C4-2B (cell line): ENCODE data around the gene CXCR4.

ENCODE experiments used
- H3K27ac ChIP-seq: fragments of 450-650 bp; 2 replicates; pipeline ENCODE4 v1.5.1; 2017
- CTCF ChIP-seq: fragments of 450-650 bp; conservative IDR thresholded peaks from 2 replicates; pipeline ENCODE4 v1.5.1; 2017; ENCODE audit warnings: mild to moderate bottlenecking
- ZFX ChIP-seq: fragments of 450-650 bp; IDR thresholded peaks from 2 replicates; pipeline ENCODE4 v1.6.1; 2017

Gene CXCR4

DNA sequence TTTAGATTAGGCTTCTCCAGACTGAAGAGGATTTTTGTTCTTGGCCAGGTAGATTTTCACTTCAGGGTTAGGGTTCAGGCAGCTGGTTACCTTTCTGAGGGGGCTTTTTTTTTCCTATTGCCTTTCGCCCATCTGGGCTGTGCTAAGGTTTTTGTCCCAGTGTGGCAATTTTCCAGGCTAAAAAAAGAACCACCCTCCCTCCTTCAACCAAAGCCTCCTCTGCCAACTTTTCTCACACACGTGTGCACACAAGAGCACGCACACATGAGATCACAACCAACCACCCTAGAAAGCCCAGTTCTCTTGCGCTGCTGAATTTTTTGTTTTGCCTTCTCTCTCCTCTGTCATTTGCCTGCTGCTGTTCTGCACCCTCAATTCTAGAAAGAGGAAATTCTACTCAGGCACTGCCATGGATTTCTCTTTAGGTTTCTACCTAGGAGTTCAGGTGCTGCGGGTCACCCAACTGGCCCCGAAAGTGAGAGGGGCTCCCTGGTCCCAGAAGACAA, 8.5 kb upstream of the CXCR4 start:
- no peak overlapping the region for H3K27ac ChIP-seq
- TF ChIP-seq CTCF: no peak
- TF ChIP-seq ZFX: no peak

DNA sequence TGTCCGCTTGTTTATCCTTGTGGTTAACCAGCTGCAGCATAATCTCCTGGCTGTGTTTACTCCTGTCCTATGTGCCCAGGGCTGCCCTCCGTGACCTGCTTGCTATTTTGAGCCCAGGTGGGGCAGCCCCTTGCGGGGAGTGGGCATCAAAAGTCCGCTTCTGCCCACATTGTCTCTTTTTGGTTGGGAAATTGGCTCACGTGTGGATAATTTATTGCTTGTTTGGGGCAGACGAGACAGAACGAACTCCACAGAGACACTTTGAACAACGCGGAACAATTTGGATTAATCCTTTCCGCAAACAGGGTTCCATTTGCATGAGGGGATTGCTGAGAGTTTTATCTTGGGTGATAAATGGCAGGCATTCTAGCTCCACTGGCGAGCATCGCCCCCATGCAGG, 8.1 kb upstream of the CXCR4 start:
- no peak overlapping the region for H3K27ac ChIP-seq
- no peak for TF ChIP-seq CTCF
- TF ChIP-seq ZFX: no peak

DNA sequence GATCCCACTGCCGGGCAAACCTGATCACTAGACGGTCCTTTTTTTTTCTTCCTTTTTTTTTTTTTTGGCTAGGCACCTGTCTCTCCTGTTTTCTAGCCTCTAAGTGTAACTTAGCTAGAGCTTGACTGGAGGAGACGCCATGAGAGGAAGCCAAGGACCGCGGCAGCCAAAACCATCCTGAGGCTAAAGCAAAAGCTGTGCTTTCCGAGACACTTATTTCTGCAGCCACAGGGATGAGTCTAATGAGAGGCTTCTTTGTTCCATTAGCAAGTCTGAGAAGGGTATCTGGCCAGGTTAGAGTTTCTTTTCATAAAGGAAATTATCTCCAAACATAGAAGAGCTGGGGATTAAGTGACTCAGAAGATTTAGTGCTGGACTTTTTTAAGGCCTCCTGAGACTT, 7.3 kb upstream of the CXCR4 start:
- TF ChIP-seq CTCF (no peak), ZFX (no peak)
- no peak overlapping the region for H3K27ac ChIP-seq

- TF ChIP-seq CTCF (no peak), ZFX (no peak)
- H3K27ac ChIP-seq: no peak overlapping the region
These were observed 6.9 kb upstream of the CXCR4 start for GRCh38 chr2:136124805-136125204.

GRCh38 chr2:136122661-136123060, 4.7 kb upstream of the CXCR4 start:
- TF ChIP-seq ZFX: no peak
- no peak for TF ChIP-seq CTCF
- H3K27ac ChIP-seq: no peak overlapping the region

DNA sequence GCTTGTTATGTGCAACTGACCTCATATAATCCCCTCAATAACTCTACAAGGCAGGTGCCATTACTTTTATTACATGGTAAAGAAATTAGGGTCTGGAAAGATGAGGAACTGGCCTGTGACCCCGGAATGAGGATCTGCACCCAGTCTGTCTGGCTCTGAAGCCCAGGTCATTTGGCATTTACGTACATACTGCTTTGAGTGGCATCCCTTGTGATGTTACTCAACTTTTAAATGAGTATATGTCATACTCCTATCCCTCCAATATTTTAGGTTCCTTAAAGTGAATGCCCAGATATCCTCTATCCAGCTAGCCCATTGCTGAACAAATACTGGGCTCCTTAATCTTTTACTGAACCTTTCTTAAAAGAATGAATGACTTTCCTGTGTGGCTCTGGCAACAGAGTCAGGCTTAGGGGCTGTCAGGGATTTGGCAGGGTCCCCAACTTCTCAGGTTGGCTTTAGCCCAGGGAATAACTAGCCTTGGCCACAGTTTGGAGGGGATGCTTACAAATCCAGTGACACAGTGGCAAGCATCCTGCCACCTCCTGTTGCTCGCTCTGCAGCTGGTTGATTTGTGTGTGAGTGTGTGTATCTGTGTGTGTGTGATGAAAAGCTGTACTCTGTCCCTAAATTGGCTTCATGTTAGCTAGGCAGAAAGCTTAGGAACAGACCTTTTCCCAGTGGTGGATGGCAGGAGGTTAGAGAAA, 3.4 kb upstream of the CXCR4 start:
- TF ChIP-seq ZFX (no peak), CTCF (no peak)
- H3K27ac ChIP-seq: no peak overlapping the region

DNA sequence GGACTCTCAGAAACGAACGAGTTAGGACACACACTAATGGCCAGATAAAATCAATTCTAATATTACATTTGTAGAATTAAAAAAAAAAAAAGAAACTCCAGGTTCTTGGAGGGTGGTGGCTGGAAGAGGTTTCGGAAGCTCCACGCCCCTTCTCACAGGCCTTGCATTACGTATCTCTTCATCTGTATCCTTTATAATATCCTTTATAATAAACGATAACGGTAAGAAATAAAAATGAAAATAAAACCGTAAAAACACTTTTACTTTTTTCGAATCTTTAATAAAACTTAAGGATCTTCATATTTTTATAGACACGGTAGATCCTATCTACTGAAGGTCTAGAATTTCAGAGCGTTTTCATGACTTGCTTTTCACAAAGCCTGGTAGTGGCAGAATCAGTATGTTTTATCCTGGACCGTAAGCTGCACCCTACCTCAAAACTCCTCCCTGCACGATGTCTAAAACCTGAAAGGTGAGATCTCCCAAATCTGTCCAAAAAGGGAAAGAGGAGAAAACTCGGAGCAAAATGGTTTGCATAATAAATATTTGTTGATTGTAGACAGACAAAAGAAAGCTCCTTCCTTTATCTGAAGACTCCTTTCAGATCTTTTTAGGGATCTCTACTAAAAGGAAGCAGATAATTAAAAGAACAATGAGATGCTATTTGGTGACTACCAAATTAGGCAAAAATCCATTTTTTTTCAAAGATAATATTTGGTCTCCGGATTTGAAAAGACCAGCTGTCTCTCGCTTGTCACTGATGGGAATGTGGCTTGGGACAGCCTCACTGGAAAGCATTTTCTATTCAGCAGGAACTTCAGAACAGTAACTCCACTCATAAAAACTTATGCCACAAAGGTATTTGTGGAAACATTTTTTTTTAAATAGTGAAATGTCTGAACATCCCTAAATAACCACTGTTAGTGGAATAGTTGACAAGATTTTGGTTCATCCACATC, 2.0 kb upstream of the CXCR4 start:
- TF ChIP-seq CTCF (no peak), ZFX (no peak)
- no peak overlapping the region for H3K27ac ChIP-seq
